Uterus (tissue), 4 donors: ENCODE measurements around the gene MAD1L1. TPM values are rescaled to one million over a fixed set of nuclear protein-coding genes. Genes with fewer than 3 reads are reported as not detected.

ENCODE experiments used
- DNase-seq, 2 donors: peaks; one replicate each; pipeline ENCODE4 v3.0.0-alpha.2; 2019 to 2020
- H3K27ac ChIP-seq, 2 donors: fragments of 200-600 bp; sonication (generic); 1 replicate in 1 of 2; 2 replicates in 1 of 2; pipeline ENCODE4 v1.5.1; 2016 to 2018
- H3K27me3 ChIP-seq, 2 donors: fragments of 200-600 bp; sonication (generic); one replicate each; pipeline ENCODE4 v1.5.1; 2018 to 2019; ENCODE audit warnings: control low read depth in 1 of 2
- H3K36me3 ChIP-seq, 2 donors: fragments of 200-600 bp; sonication (generic); one replicate each; pipeline ENCODE4 v1.5.1; 2019; ENCODE audit warnings: control low read depth in 1 of 2
- H3K4me1 ChIP-seq, 2 donors: fragments of 200-600 bp; sonication (generic); one replicate each; pipeline ENCODE4 v1.5.1; 2018 to 2019; ENCODE audit warnings: control low read depth in 1 of 2
- H3K4me3 ChIP-seq, 2 donors: fragments of 200-600 bp; sonication (generic); 1 replicate in 1 of 2; 2 replicates in 1 of 2; pipeline ENCODE4 v1.5.1; 2018 to 2019; ENCODE audit warnings: mild to moderate bottlenecking in 1 of 2
- H3K9me3 ChIP-seq, 2 donors: fragments of 200-600 bp; sonication (generic); one replicate each; pipeline ENCODE4 v1.5.1; 2019; ENCODE audit warnings: control low read depth in 1 of 2
- CTCF ChIP-seq, 4 experiments: fragments of 200-600 bp in 2 of 4; fragments of 450-650 bp in 2 of 4; sonication (generic) in 2 of 4; IDR thresholded peaks; one replicate each; pipeline ENCODE4 v1.5.1; 2016 to 2019; ENCODE audit warnings: antibody characterized with exemption in 4 of 4, mild to moderate bottlenecking in 2 of 4, moderate library complexity in 1 of 4
- POLR2A ChIP-seq, 2 donors: fragments of 450-650 bp; IDR thresholded peaks; one replicate each; pipeline ENCODE4 v1.6.1; 2016; ENCODE audit warnings: antibody characterized with exemption in 2 of 2, mild to moderate bottlenecking in 1 of 2, moderate library complexity in 1 of 2
- intact Hi-C: fragments of 100-400 bp; cut with DNase I; formaldehyde crosslinking; loops from one replicate; pipeline ENCODE4 v1.15.1; 2023; ENCODE audit warnings: low total_unique reads
- total RNA-seq, 4 donors: library from RNA; depleted of rRNA in 3 of 4; stranded (reverse); fragments of >200 nt in 3 of 4; gene quantifications; one replicate each; pipeline versions ENCODE4 v1.1.0 to v1.2.4, GENCODE V29; 2014 to 2023
- donor health status: DM: yes; HTN: yes; CAD: no.

Gene MAD1L1
- total RNA-seq, 4 donors from 2014 or later = 13.3 to 37.4 (median 33.1) TPM

- no peak overlapping the region for H3K4me3 ChIP-seq
- TF ChIP-seq POLR2A (IDR thresholded peaks at IDR 0.05) (no peak), CTCF (IDR thresholded peaks at IDR 0.05) (no peak)
- intact Hi-C loops = no loop called here
- no peaks in the 10 kb centered on the region for H3K4me1 ChIP-seq
- no peaks in the 10 kb centered on the region for H3K36me3 ChIP-seq
- H3K27me3 ChIP-seq = no peaks in the 10 kb centered on the region
- peak in 1 of 2 donors; percentile 8 for DNase-seq
- no peaks in the 10 kb centered on the region for H3K9me3 ChIP-seq
- H3K27ac ChIP-seq = no peak overlapping the region
Observed at GRCh38 chr7:2002561-2003450, 229.9 kb downstream of the MAD1L1 start.

GRCh38 chr7:2001601-2002442 lies 230.9 kb downstream of the MAD1L1 start:
- H3K27me3 ChIP-seq = no peaks in the 10 kb centered on the region

GRCh38 chr7:2000746-2001321 lies 231.9 kb downstream of the MAD1L1 start:
- TF ChIP-seq CTCF (IDR thresholded peaks at IDR 0.05) (no peak), POLR2A (IDR thresholded peaks at IDR 0.05) (no peak)
- no peak overlapping the region for H3K27ac ChIP-seq
- H3K27me3 ChIP-seq = no peaks in the 10 kb centered on the region
- no peaks in the 10 kb centered on the region for H3K36me3 ChIP-seq
- intact Hi-C loops = no loop called here
- no peak for DNase-seq
- H3K4me3 ChIP-seq = no peak overlapping the region
- no peaks in the 10 kb centered on the region for H3K4me1 ChIP-seq
- H3K9me3 ChIP-seq = no peaks in the 10 kb centered on the region

More at GRCh38 chr7:2001601-2002442, 230.9 kb downstream of the MAD1L1 start:
- intact Hi-C loops = no loop called here
- no peaks in the 10 kb centered on the region for H3K9me3 ChIP-seq
- no peak overlapping the region for H3K27ac ChIP-seq
- no peak for DNase-seq
- H3K4me1 ChIP-seq = no peaks in the 10 kb centered on the region
- TF ChIP-seq POLR2A (IDR thresholded peaks at IDR 0.05) = no peak
- no peak for TF ChIP-seq CTCF (IDR thresholded peaks at IDR 0.05)
- H3K4me3 ChIP-seq = no peak overlapping the region
- no peaks in the 10 kb centered on the region for H3K36me3 ChIP-seq

GRCh38 chr7:2000153-2000687 lies 232.5 kb downstream of the MAD1L1 start:
- TF ChIP-seq POLR2A (IDR thresholded peaks at IDR 0.05) (no peak), CTCF (IDR thresholded peaks at IDR 0.05) (no peak)
- no peak for DNase-seq
- intact Hi-C loops = no loop called here

More at GRCh38 chr7:2000153-2000687, 232.5 kb downstream of the MAD1L1 start:
- no peaks in the 10 kb centered on the region for H3K9me3 ChIP-seq
- H3K4me1 ChIP-seq = no peaks in the 10 kb centered on the region
- H3K36me3 ChIP-seq = no peaks in the 10 kb centered on the region
- H3K4me3 ChIP-seq = no peak overlapping the region
- H3K27ac ChIP-seq = no peak overlapping the region
- H3K27me3 ChIP-seq = no peaks in the 10 kb centered on the region
